NCI-H748 treated with DMSO at 0.1 percent for 48 hours (cell line): ENCODE measurements around the gene TAS1R3.
"Not testable (repeated sequence)": the region's sequence is repeated elsewhere in the genome, so short reads cannot be mapped to it uniquely, and the experiment has no call there.

Experiments
- DNase-seq: peaks from one replicate; lab custom pipeline; 2025; lab: John Stamatoyannopoulos, UW

Gene TAS1R3

GRCh38 chr1:1309251-1310108 is 21.6 kb upstream of the TAS1R3 start:
- no peak for DNase-seq

- DNase-seq, result no peak
These were observed 21.0 kb upstream of the TAS1R3 start for GRCh38 chr1:1310109-1310385.

GRCh38 chr1:1310476-1311053 is 20.5 kb upstream of the TAS1R3 start:
- DNase-seq, result no peak

GRCh38 chr1:1311107-1312104 is 19.7 kb upstream of the TAS1R3 start:
- no peak for DNase-seq

GRCh38 chr1:1312450-1313314 is 18.4 kb upstream of the TAS1R3 start:
- no peak for DNase-seq

GRCh38 chr1:1313500-1314236 is 17.4 kb upstream of the TAS1R3 start:
- no peak for DNase-seq

DNA sequence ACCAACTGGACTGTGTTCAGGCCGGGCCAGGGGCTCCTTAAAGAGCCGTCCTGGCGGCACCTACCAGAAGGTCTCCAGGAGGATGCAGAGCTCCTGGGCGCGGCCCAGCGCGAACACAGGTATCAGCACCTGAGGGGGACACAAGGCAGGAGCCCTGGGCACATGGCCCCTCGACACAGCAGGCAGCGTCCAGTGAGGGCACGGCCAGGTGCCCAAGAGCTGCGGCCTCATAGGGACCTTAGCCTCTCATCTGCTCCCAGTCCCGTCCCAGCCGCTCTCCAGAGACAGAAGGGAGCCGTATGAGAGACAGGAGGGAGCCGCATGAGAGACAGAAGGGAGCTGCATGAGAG is 16.9 kb upstream of the TAS1R3 start:
- DNase-seq, result no peak

- no peak for DNase-seq
These were observed 16.3 kb upstream of the TAS1R3 start for GRCh38 chr1:1314678-1315335.

DNA sequence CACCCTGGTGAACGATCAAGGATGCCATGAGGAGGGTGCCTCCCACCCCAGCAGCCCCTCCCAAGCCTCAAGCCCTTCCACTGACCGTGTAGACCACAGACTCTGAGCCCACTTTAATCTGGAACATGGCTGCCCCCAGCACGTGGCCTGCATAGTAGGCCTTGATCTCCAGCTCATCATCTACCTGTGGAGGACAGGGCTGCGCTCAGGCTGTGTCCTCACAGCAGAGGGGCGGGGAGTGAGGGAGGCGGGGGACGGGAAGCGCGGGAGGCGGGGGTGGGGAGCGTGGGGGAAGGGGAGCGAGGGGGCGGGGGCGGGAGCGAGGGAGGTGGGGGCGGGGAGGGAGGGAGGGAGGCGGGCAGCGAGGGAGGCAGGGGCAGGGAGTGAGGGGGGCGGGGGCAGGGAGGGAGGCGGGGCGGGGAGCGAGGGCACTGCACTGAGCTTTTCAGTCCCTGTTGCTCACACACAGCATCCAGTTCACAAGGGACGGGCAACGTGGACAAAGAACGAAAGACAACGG is 15.6 kb upstream of the TAS1R3 start:
- DNase-seq, result no peak

DNA sequence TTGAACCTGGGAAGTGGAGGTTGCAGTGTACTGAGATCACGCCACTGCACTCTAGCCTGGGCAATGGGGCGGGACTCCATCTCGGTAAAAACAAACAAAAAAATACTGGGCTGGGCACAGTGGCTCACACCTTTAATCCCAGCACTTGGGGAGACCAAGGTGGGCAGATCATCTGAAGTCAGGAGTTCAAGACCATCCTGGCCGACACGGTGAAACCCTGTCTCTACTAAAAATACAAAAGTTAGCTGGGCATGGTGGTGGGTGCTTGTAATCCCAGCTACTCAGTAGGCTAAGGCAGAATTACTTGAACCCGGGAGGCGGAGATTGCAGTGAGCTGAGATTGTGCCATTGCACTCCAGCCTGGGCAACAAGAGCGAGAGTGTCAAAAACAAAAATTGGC is 14.9 kb upstream of the TAS1R3 start:
- not testable (repeated sequence) for DNase-seq

GRCh38 chr1:1317420-1317819 is 13.7 kb upstream of the TAS1R3 start:
- DNase-seq, result no peak

DNA sequence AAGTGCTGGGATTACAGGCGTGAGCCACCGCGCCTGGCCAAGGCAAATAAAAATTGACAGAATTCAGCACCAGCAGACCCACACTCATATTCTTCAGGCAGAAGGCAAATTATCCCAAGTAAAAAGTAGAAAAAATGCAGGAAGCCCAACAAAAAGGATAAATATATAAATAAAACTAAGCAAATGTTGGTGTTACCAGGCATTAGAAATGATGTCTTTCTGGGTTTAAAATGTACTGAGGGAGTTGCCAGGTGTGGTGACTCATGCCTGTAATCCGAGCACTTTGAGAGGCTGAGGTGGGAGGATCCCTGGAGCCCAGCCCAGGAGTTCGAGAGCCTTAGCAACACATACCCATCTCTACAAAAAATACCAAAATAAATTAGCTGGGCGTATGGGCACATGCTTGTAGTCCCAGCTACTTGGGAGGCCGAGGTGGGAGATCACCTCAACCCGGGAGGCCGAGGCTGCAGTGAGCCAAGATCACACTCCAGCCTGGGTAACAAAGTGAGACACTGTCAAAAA is 12.9 kb upstream of the TAS1R3 start:
- no peak for DNase-seq

GRCh38 chr1:1318777-1319645 is 12.1 kb upstream of the TAS1R3 start:
- no peak for DNase-seq

DNA sequence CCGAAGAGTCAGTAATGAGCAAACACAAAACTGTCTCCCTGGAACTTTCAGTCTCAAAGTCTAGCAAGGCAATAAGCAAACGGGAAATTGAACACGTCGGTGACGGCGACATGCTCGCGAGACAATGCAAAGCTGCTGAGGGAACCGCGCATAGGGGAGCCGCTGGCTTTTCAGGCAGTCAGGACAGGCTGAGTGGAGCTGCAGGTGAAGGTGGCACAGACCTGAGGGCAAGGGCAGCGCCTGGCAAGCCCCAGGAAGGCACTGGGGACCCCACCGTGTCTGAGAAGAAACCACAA is 11.5 kb upstream of the TAS1R3 start:
- no peak for DNase-seq

DNA sequence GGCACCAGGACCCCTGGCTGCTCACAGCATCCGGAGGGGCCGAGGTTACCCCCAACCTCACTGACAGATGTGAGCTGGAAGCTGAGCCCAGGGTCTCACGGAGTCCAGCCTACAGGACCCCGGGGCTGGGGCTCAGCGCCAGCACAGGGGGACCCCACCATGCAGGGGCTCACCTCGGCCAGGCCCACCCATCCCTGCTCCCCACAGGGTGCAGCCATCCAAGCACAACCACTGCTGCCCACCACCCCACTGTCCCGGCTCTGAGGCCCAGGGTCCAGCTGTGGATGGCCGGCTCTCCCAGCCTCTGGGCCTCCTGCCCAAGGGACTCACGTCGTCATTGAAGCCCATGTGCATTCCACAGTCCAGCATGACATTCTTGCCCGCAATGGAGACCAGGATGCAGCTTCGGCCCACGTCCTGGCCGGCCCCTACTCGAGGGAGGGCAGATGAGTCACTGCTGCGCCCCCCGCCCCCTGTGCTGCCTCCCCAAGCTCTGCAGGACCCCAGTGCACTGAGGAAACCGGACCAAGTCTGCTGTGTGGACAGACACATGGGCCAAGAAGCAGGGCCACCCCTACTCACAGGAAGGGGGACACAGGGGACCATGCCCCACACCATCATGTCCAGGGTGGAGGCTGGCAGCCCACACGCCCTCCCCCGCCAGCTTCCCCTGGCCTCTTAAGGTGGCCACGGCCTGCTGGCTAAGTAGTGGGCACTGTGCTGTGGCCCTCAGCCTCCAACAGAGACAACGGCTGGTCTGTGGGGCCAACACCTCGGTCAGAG is 10.2 kb upstream of the TAS1R3 start:
- DNase-seq, result no peak

- DNase-seq, result no peak
These were observed 9.6 kb upstream of the TAS1R3 start for GRCh38 chr1:1321477-1321876.

DNA sequence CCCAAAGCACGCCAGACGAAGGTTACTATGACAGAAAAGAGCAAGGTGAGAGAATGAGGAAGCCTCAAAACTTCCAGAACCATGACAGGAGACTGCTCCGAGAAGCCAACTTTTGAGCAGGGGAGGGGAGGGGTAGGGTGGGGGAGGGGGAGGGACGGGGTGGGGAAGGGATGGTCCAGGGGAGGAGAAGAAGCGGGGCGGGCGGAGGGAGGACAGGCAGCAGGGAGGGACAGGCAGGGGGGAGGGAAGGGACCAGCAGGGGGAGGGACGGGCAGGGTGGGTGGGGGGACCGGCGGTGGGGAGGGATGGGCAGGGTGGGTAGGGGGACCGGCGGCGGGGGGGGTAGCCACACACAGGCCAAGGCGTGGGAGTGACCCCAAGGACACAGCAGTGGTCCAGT is 8.7 kb upstream of the TAS1R3 start:
- DNase-seq, result no peak

DNA sequence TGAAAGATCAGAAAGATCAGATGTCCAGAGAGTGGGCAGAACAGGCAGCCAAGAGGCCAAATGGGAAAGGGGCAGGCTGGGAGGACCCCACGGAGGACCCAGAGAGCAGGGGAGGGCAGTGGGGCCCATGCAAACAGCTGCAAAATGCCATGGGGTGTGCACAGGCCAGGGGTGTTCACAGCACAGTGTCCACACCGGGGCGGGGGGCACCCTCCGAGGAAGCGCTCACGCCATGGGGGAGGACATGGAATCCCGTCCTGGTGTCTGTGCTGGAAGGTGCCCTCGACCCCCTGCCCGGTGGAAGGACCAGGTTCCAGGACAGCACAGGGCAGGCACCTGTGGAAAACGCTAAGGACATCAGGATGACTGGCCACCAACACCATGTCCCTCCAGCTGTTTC is 8.1 kb upstream of the TAS1R3 start:
- no peak for DNase-seq

GRCh38 chr1:1324084-1324523 is 7.0 kb upstream of the TAS1R3 start:
- no peak for DNase-seq
